ENCODE data around the gene SLC35F1. TPM values are rescaled to one million over a fixed set of nuclear protein-coding genes. Genes with fewer than 3 reads are reported as not detected.
"Not testable (repeated sequence)": the region's sequence is repeated elsewhere in the genome, so short reads cannot be mapped to it uniquely, and the experiment has no call there.

The SLC35F1 gene
- total RNA-seq = under 0.01 TPM in 1 of 2 replicates, not detected in the other

- DNase-seq (ENCODE audit: low read depth) = peak; percentile 22
- peak within 1 kb of the TSS; percentile 44 for H3K4me3 ChIP-seq (ENCODE audit: low read depth, low read length)
- TF ChIP-seq CTCF (IDR thresholded peaks at IDR 0.05; ENCODE audit: insufficient read depth, low read depth, low read length) = peak; percentile 34
Observed at GRCh38 chr6:117906958-117907600, at the start of gene SLC35F1. Gene SLC35F1 (plus strand): TSS chr6:117907264.

- H3K4me3 ChIP-seq (ENCODE audit: low read depth, low read length); DNase-seq (ENCODE audit: low read depth): not testable (repeated sequence)
Observed at GRCh38 chr6:117858601-117859000, 48.5 kb upstream of the SLC35F1 start.

- no peak for DNase-seq (ENCODE audit: low read depth)
- H3K4me3 ChIP-seq (ENCODE audit: low read depth, low read length) = no peak overlapping the region
- TF ChIP-seq CTCF (IDR thresholded peaks at IDR 0.05; ENCODE audit: insufficient read depth, low read depth, low read length) = no peak
Observed at GRCh38 chr6:117861545-117861944, 45.5 kb upstream of the SLC35F1 start.

- no peak for DNase-seq (ENCODE audit: low read depth)
- no peak for TF ChIP-seq CTCF (IDR thresholded peaks at IDR 0.05; ENCODE audit: insufficient read depth, low read depth, low read length)
- no peak overlapping the region for H3K4me3 ChIP-seq (ENCODE audit: low read depth, low read length)
Observed at GRCh38 chr6:117866561-117866960, 40.5 kb upstream of the SLC35F1 start.

- H3K4me3 ChIP-seq (ENCODE audit: low read depth, low read length) = no peak overlapping the region
- no peak for TF ChIP-seq CTCF (IDR thresholded peaks at IDR 0.05; ENCODE audit: insufficient read depth, low read depth, low read length)
- DNase-seq (ENCODE audit: low read depth) = no peak
Observed at GRCh38 chr6:117870486-117871242, 36.4 kb upstream of the SLC35F1 start.

- H3K4me3 ChIP-seq (ENCODE audit: low read depth, low read length) = no peak overlapping the region
- DNase-seq (ENCODE audit: low read depth) = no peak
Observed at GRCh38 chr6:117880824-117881223, 26.2 kb upstream of the SLC35F1 start.

More at GRCh38 chr6:117880824-117881223, 26.2 kb upstream of the SLC35F1 start:
- TF ChIP-seq CTCF (IDR thresholded peaks at IDR 0.05; ENCODE audit: insufficient read depth, low read depth, low read length) = no peak
